Stimulated activated CD4-positive, alpha-beta T cell treated with anti-CD3 and anti-CD28 coated beads, Interleukin-15, amount 100 ng/mL, for 1 hour (primary cell): Measurements from ENCODE around the gene PPP1R12B.
"Not testable (repeated sequence)": the region's sequence is repeated elsewhere in the genome, so short reads cannot be mapped to it uniquely, and the experiment has no call there.

Experiments
- DNase-seq, 2 donors: peaks; one replicate each; pipeline ENCODE4 v3.0.0-alpha.2; 2020; ENCODE audit warnings: low read depth in 1 of 2, low spot score in 1 of 2

Gene PPP1R12B

GRCh38 chr1:202401771-202402170, 53.3 kb downstream of the PPP1R12B start:
- DNase-seq = not testable (repeated sequence)

- not testable (repeated sequence) for DNase-seq
Observed at GRCh38 chr1:202403381-202403780, 54.9 kb downstream of the PPP1R12B start.

GRCh38 chr1:202405928-202406327, 57.4 kb downstream of the PPP1R12B start:
- no peak for DNase-seq

GRCh38 chr1:202406896-202407295, 58.4 kb downstream of the PPP1R12B start:
- DNase-seq = not testable (repeated sequence)

GRCh38 chr1:202407378-202407777, 58.9 kb downstream of the PPP1R12B start:
- not testable (repeated sequence) for DNase-seq

GRCh38 chr1:202410251-202410650, 61.8 kb downstream of the PPP1R12B start:
- not testable (repeated sequence) for DNase-seq

GRCh38 chr1:202410854-202411357, 62.4 kb downstream of the PPP1R12B start:
- DNase-seq = not testable (repeated sequence)

GRCh38 chr1:202411422-202411821, 62.9 kb downstream of the PPP1R12B start:
- DNase-seq = no peak

- DNase-seq = not testable (repeated sequence)
Observed at GRCh38 chr1:202412421-202412820, 63.9 kb downstream of the PPP1R12B start.

GRCh38 chr1:202416641-202417040, 68.1 kb downstream of the PPP1R12B start:
- no peak for DNase-seq

- DNase-seq = not testable (repeated sequence)
Observed at GRCh38 chr1:202417141-202417540, 68.6 kb downstream of the PPP1R12B start.

- DNase-seq = not testable (repeated sequence)
Observed at GRCh38 chr1:202417762-202418201, 69.3 kb downstream of the PPP1R12B start.

GRCh38 chr1:202419731-202420130, 71.2 kb downstream of the PPP1R12B start:
- DNase-seq = not testable (repeated sequence)

- DNase-seq = not testable (repeated sequence)
Observed at GRCh38 chr1:202420422-202421094, 72.1 kb downstream of the PPP1R12B start.

GRCh38 chr1:202422709-202423108, 74.2 kb downstream of the PPP1R12B start:
- DNase-seq = not testable (repeated sequence)

GRCh38 chr1:202424260-202424659, 75.8 kb downstream of the PPP1R12B start:
- not testable (repeated sequence) for DNase-seq

- not testable (repeated sequence) for DNase-seq
Observed at GRCh38 chr1:202430111-202430510, 81.6 kb downstream of the PPP1R12B start.

GRCh38 chr1:202432338-202432737, 83.8 kb downstream of the PPP1R12B start:
- DNase-seq = not testable (repeated sequence)

GRCh38 chr1:202433155-202434043, 84.9 kb downstream of the PPP1R12B start:
- no peak for DNase-seq

- no peak for DNase-seq
Observed at GRCh38 chr1:202434059-202434458, 85.6 kb downstream of the PPP1R12B start.

GRCh38 chr1:202438393-202439174, 90.1 kb downstream of the PPP1R12B start:
- no peak for DNase-seq
